Retina (tissue), 1 donor: ENCODE measurements around the gene CD93.

ENCODE experiments used
- DNase-seq: peaks from one replicate; pipeline ENCODE4 v3.0.0-alpha.2; 2016

CD93 gene

DNA sequence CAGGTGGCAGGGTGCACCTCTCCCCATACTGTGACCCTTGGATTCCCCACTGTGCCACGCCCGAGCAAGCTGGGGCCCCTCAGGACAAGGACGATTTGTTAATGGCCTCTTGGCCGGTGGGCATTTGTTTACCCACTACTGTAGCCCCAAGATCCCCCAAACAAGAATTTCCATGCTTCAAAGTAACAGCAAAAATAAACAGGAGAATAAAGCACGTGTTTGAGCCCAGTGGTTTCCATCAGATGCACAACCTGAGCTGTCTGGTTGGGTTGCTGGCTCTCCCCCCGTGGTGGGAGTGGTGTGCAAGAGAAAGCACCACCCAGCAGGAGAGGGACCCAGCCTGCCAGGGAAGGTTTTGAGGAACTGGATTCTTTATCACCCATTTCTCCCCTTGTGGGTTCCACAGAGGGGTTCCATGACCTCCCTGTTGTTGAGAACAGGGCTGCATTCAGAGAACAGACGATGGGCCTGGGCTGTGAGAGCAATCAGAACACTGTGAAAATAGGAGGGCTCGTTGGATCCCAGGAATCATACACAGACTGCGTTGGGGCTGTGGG, 4.8 kb downstream of the CD93 start:
- DNase-seq, result no peak

DNA sequence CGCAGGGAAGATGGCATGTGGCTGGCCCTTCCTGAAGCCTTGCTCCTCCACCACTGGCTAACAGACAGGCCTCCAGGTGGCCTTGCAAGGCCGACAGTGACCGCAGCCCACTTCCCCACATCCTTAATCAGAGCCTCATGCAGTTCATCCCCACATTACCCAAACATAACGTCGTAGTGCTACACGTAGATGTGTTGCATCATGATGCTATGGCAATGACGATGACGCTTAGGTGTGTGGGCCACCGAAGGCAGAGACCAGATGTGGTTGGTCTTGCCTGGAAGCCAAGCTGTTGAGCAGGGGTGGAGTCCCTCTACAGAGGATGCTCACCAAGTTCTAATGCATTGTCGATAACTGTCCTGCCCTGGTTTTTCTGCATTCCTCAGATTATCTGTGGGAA, 5.6 kb downstream of the CD93 start:
- DNase-seq, result no peak

DNA sequence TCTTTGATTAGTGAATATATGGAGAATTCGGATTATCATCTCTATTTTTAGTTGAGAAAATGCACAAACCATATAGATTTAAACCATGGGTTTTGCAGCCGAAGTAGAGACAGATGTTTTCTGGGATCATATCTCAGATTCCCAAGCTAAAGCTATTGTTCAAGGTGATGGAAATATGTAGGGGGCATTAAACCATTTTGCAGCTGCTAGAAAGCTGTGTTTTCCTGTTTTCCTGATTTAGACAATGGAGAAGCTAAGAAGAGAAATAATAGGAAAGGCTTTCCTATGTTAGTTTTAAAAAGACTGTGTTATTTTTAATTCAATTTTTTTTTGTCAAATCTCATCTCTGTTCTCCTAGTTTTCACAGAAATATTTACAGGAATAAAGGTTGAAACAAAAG, 6.2 kb downstream of the CD93 start:
- DNase-seq, result no peak

DNA sequence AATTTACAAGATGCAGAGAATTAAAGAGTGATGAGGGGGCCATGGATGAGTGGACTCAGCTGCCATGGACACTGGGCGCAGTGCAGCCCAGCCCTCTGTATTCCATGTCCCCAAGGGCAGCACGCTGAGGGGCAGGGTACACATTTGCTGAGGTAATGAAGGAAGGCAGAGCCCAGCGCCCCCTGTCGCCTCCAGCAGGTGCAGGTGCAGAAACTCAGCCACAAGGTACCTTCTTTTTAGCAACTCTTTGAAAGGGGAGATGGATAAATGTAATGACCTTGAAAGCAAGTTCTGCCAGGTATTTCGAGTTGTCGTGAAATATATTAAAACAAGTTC, 7.1 kb downstream of the CD93 start:
- no peak for DNase-seq

DNA sequence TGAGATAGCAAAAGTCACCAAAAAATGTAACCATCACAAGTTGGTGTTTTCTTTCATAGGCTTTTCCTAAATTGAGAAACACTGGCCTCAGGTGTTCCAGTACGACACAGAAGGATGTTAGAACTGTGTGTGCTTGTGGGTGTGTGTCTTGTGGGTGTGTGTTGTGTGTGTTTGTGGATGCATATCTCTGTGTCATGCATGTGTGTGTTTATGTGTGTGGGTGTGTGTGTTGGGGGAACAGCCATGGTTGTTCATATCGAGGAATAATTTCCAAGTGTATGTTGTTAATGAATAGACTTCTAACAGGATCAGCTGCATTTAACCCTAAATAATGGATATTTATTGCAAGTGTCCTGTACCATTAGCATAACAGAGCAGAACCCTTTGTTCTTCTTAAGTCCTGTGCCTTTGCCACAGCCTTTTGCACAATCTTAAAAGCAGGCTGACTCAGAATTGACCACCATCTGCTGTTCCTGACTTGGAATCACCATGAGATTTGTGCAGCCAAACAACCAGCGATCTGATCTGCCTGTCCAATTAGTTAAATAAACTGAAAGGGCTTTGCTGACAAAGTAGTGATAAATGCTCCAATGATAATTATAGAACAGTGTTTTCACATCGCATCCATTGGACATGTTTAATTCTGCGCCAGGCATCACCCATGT, 7.6 kb downstream of the CD93 start:
- DNase-seq, result peak; percentile 79

DNA sequence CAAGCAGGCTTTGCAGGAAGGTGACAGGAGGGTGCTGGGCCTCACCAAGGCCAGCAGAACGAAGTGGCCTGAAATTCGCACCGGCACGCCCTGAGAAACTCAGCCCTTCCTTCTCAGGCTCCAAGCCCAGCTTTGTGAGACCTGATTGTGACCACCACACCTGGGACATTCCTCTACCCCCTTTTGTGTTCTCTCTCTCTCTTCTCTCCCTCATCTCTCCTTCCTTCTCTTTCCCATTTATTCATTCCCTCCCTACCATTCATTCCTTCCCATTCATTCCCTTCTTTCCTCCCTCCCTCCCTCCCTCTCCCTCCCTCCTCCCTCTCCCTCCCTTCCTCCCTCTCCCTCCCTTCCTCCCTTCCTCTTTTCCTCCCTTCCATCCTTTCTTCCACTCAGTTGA, 8.8 kb downstream of the CD93 start:
- no peak for DNase-seq

DNA sequence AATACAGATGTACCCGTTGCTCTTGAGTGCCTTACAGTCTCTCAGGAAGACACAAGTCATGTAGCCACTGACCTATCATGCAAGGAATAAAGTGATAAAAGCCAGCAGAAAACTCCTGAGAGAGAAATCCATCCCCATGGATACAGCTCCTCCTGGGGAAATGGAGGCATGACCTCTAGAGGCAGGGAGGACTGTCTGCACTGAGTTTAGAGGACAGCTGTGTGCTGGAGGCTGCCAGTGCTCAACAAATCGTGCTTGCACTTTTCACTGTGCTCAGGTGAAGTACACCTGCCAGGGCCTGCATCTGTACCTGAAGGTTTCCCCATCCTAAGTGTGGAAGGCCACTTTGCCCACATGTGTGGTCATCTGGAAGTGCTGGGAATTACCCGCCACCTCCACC, 12.1 kb downstream of the CD93 start:
- DNase-seq, result no peak

DNA sequence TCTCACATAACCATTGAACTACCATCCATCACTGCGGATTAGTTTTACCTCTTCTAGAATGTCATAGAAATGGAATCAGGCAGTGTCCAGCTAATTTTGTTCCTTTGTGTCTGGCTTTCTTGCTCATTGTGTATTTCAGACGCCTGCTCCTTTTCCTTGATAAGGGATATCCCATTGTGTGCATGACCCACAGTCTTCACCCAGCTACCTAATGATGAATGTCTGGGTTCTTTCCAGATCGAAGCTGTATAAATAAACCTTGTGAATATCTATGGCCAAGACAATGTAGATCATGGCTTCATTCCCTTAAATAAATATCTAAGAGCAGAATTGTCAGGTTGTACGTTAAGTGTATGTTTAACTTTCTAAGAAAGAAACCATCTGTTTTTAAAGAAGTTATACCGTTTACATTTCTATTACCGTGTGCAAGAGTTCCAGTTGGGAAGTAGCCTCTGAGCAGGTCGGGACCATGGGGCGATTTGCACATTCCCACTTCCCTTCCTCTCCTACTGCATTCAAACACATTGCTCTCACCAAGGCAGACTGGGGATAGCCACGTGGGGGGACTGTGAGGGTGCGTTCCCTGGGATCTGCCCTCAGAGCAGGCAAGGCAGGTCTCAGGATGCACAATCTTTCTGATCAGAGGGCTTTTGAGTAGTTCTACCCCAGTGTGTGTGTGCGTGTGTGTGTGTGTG, 13.1 kb downstream of the CD93 start:
- no peak for DNase-seq

DNA sequence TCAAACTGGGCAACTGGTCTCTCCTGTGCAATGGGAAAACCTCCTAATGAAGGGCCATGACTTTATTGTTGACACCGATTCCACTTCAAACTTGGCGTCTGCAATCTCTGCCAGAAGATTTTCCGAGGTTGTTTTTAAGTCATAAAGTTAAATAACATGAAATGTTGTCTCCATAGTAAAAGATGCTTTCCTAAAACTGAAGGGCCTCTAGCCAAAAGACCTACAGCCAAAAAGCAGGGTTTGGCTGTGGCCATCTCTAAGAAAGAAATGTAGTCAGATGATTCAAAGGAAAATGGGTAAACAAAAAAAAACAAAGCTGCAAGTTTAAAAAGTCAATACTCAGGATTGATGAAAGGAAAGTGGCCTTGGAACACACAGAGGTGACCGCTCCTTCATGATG, 14.1 kb downstream of the CD93 start:
- no peak for DNase-seq

DNA sequence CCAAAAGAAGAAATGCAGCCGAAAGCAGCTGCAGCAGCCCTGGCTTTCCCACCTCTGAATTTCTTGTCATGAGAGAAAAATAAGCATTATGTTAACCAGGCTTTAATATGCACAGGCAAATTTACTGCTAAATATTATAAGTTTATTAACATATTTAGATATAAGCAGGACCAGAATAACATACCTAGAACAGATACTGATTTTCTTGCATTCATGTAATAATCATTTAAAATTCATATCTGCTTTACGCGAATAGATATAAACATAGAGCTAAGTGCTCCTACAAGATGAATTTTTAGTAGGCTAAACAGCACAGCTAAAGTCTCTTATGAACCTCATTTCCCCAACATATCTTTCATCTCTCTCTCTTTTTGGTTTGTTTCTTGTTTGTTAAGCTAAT, 14.7 kb downstream of the CD93 start:
- no peak for DNase-seq

DNA sequence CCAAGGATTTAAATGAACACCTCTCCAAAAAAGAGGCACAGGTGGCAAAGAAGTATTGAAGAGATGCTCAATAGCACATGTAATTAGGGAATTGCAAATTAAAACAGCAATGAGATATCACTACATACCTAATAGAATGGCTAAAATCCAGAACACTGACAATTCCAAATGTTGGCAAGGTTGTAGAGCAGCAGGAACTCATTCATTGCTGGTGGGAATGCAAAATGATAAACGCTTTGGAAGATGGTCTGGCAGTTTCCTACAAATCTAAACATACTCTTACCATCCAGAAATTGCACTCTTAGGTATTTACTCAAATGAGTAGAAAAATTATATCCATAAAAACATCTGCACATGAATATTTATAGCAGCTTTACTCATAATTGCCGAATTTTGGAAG, 17.0 kb downstream of the CD93 start:
- DNase-seq, result no peak

DNA sequence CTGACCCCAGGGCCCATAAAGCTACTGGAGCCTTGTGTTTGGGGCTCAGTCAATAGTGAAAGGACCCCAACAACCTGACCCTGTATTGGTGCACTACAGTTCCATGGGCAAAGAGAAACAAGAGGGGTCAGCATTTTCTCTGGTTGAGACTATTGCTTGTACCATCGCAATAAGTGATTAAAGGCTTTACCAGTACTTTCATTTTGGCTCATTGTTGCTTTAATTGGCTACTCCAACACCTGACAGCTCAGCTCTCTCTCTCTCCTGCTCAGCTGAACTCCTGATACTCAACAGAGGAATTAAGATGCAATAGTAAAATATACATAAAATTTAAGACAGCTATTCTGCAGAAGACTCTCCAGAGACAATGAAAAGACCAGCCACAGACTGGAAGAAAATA, 17.8 kb downstream of the CD93 start:
- no peak for DNase-seq

DNA sequence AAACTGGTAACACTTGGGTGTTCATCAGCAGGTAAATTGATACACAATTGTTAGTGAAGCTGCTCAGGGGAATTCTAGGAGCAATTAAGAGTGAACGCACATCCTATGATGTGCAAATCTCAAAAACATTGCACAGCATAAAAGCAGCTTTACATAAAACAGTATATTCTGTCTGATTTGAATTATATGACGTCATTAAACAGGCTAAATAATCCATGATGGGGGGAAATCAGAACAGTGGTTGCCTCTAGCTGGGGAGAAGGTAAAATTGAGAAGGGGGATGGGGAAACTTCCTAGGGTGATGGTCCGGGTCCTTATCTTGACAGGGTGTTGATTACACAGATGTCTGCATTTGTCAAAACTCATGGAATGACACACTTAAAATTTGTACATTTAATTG, 19.4 kb downstream of the CD93 start:
- DNase-seq, result no peak

DNA sequence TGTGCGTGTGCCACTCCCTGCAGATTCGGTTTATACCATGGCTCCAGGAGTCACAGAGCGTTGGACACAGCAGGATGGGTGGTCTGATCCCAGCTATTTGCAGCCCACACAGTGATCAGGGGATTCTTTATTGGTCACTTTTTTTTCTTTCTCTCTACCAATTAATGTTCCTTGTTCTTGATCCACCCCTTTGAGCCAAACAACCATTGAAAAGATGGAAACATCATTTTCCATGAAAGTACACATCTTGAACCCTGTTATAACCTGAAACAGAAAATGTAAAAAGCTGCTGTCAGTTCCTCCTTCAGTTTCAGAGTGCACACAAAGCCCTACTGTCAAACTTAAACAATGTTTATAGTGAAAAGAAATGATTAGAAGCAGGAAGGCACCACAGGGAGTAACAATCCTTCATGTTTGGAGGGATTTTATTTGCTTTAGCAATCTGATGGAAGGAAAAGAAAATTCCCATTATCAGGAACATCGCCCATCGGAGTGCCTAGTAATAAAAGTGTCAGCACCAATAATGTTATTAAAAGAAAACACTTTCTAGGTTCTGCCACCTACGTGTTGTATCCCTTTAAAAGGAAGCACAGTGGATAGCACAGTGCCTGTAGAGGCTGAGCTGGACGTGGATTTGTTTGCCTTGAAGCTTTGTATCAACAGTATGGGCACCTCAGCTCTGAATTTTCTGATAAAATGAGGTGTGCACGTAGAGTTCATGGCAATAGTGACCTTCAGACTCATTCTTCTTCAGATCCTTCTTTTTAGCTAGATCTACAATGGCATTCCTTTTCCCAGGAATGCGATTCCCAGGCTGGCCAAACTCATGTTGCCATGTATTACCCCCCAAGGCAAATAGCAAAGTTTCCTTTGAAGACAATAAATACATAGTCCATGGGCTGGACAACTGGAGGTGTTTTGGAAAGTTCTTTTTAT, 20.6 kb downstream of the CD93 start:
- peak; percentile 60 for DNase-seq

DNA sequence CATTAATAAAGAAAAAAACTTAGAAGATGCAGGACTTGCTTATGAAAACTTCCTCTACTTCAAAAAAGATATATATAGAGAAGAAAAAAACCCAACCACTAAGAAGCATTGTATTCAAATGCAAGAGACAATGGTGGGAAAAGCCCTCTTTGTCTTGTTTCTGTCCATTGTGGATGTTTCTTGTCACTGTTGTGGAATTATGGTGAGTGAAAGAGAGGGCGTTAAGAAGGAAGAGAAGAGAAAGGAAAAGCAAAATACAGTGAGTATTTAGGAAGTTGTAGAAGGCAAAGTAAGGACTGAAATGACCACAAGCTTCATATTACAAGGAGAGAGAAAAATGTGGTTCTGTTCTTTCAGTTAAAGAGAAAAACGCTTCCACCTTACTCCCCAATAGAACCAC, 22.5 kb downstream of the CD93 start:
- DNase-seq, result no peak

DNA sequence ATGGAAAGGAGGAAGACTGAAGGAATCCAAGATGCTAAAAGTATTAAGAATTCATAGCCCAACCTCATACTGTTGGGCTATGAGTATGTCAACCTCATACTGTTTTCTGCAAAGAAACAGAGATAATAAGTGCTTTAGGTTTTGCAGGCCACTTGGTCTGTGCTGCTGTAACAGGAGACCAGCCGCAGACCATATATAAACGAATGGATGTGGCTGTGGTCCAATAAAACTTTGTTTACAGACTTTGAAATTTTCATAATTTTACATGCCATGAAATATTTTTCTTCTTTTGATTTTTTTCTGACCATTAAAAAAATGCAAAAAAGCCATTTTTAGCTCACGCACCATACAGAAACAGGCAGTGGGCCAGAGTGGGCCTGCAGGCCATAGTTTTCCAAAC, 23.0 kb downstream of the CD93 start:
- no peak for DNase-seq

DNA sequence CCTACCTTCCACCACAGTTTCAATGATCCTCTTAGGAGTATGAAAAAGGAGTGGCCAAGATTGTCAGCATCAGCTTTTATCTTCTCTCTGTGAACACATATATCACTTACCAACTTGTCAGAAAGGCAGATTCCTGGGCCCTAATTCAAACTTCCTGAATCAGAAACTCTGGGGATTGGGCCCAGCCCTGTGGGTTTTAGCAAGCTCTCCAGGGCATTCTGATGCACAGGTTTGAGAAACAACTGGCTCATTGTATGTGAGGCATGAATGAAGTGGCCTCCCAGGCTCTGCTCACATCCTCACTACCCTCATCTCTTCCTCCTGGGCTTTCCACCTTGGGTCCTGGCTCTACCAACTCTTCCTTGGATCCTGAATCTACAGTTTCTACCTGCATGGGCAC, 23.5 kb downstream of the CD93 start:
- no peak for DNase-seq

DNA sequence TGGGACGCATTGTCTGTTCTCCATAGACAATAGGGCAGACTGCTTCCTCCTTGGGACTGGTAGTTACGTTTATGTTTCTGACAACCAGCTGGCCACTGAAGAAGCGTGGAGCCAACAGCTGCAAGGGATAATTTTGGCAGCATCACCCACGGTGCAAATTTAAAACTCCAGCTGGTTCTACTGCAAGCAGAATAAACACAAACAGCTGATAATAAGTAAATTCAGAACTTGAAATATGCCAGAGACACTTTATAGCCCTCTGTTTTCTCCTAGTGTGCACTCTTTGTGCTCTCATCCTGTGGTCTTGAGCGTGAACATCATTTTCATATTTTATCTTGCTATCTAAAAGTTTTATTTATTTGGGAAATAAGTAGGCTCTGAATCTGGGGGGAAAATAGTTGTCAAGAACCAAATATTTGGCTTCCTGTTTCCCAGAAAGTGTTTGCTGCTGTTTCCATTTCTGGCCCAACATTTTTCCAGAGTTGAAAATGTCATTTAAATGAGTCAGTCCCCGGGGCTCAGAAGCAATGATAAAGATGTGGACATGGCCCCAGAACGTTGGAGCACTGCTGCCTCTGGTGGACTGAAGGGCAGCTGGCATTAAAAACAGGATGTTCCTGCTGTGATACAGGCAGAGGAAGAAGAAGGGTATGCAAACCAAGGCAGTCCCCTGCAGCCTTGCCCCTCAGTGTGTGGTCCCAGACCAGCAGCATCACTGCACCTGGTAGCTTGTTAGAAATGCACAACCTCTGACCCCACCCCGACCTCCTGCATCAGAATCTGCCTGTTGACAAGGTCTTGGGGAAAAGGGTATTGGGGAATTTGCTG, 24.2 kb downstream of the CD93 start:
- DNase-seq, result no peak

DNA sequence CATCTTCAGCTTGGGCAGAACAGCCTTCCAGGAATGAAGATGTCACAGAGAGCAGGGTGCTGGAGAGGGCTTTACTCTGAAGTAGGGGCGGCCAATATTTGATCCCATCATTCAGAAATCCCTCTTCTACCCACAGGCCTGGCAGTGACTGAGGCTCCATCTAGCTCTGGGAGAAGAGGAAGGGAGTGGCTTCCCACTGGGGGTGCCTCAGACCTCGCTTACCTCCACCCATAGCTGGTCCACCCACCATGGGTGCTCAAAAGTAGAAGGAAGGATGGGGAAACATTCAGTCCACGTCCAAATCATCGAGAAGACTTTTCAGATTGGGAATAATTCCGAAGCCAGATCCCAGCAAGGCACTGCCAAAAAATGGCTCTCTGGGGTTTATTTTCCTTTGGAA, 24.9 kb downstream of the CD93 start:
- no peak for DNase-seq

DNA sequence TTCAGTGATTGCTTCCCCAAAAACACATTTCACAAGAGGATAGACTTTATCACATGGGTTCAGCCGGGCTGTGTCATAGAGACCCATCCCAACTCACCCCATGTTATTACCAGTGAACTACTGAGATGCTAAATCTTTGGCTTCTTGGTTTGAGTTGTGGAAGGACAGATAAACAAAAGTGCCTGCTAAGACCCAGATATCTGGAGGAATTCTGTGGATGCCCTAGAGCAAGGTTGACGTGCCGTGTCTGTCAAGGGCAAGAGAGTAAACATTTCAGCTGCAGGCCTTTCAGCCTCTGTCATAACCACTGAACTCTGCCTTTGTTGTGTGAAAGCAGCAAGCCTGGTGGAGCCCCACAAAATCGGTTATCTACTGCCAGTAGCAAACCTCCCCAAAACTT, 25.5 kb downstream of the CD93 start:
- no peak for DNase-seq

DNA sequence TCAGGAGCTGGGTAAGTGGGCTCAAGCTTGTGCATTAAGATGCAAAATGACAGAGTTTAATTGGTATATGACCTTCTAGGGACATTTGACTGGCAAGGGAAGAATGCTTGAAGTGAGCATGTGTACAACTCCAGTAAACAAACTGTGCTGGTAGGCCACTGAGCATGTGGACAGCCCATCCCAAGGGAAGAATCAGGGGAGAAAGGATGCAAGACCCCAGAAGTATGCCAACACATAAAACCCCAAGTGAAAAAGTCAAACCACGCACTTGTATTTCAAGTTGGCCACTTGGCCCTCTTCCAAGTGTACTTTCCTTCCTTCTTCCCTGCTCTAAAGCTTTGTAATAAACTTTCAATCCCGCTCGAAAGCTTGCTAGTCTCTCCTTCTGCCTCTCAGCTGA, 26.3 kb downstream of the CD93 start:
- DNase-seq, result no peak

DNA sequence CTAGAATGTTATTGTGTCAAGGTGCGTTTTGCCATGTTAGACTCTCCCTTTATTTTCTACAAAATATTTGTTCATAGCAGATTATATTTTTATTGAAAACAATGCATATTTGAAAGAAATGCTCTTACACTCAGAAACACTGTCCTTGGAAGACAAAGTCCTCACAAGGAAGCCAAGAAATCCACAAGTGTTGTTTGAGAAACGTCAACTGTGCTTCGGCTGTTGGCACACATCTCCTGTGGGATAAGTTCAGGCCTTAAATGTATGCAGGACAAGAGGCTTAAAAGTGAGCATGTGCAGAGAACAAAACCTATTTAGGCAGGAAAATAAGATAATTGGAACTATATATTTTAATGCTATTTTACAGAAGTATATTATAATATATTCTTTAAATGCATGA, 27.1 kb downstream of the CD93 start:
- DNase-seq, result no peak

DNA sequence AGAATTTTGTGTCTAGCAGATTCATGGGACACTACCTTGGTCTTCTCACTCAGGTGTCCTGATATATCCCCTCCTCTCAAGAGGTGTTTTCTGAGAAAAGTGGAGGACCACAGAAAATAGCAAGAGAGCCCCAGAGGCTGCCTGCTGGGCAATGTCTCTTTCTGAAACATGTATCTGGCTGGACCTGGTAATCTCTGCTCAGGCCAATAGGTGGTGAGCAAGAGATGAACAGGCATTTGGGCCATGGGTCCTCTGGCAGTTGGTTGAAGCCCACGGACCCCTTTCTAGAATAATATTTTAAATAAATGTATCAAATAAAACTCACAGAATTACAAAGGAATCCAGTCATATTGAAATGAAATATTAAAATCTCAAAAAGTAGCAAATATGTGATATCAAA, 27.9 kb downstream of the CD93 start:
- no peak for DNase-seq
